Spinal cord (tissue), 10 donors: ENCODE data around the gene ADAP2. TPM values are rescaled to one million over a fixed set of nuclear protein-coding genes. Genes with fewer than 3 reads are reported as not detected.
A peak's percentile ranks its signal among the peaks of the same experiment; 100 is the strongest.
"Not testable (repeated sequence)": the region's sequence is repeated elsewhere in the genome, so short reads cannot be mapped to it uniquely, and the experiment has no call there.

ENCODE experiments used
- DNase-seq, 6 donors: peaks; one replicate each; pipeline versions ENCODE4 v3.0.0 to v3.0.0-alpha.2; 2013 to 2015; ENCODE audit warnings: low spot score in 6 of 6, low read depth in 4 of 6
- H3K27ac ChIP-seq: one replicate; pipeline ENCODE4 v1.5.1; 2013; ENCODE audit warnings: low read depth, low read length, control low read depth
- H3K27me3 ChIP-seq: one replicate; pipeline ENCODE4 v1.6.1; 2013; ENCODE audit warnings: low read length; ENCODE audit not compliant: control insufficient read depth, insufficient read depth
- H3K36me3 ChIP-seq: one replicate; pipeline ENCODE4 v1.6.1; 2013; ENCODE audit warnings: low read length; ENCODE audit not compliant: control insufficient read depth, insufficient read depth
- H3K4me1 ChIP-seq: one replicate; pipeline ENCODE4 v1.6.1; 2013; ENCODE audit warnings: low read length; ENCODE audit not compliant: control insufficient read depth, insufficient read depth
- H3K4me3 ChIP-seq: one replicate; pipeline ENCODE4 v1.5.1; 2013; ENCODE audit warnings: low read depth, low read length, control low read depth
- H3K9me3 ChIP-seq: one replicate; pipeline ENCODE4 v1.6.1; 2013; ENCODE audit warnings: low read length; ENCODE audit not compliant: control insufficient read depth, insufficient read depth
- WGBS: methylation state at CpG from one replicate; pipeline ENCODE4 v1.1.5; 2013; ENCODE audit warnings: missing lambda C conversion rate; ENCODE audit not compliant: insufficient coverage; 5-methylcytosine and 5-hydroxymethylcytosine counted together
- polyA plus RNA-seq, 2 donors: library from polyadenylated mRNA; unstranded; fragments of 120-200 nt; gene quantifications; one replicate each; pipeline ENCODE4 v1.2.1, GENCODE V29; 2013; ENCODE audit not compliant: insufficient read length in 2 of 2
- total RNA-seq, 2 donors: library from RNA; depleted of rRNA in 1 of 2; stranded (reverse); fragments of 120-200 nt in 1 of 2; fragments of >200 nt in 1 of 2; gene quantifications; one replicate each; pipeline versions ENCODE4 v1.2.3 to v1.2.4, GENCODE V29; 2013 to 2014
- donor health status: healthy.

ADAP2 gene
- total and polyA plus RNA-seq, 4 donors: 8.2 to 15.8 (median 10.2) TPM

GRCh38 chr17:30929081-30929633 is 7.4 kb downstream of the ADAP2 start:
- no peak for DNase-seq
- WGBS: 41% methylated on average over 8 of the region's 8 CpGs
- H3K9me3 ChIP-seq: no peaks in the 10 kb centered on the region
- H3K4me1 ChIP-seq: no peaks in the 10 kb centered on the region
- no peak overlapping the region for H3K4me3 ChIP-seq
- no peaks in the 10 kb centered on the region for H3K36me3 ChIP-seq
- H3K27ac ChIP-seq: no peak overlapping the region
- H3K27me3 ChIP-seq: peaks cover 7% of the 10 kb centered on the region

- DNase-seq, H3K4me3 ChIP-seq, H3K27ac ChIP-seq, H3K9me3 ChIP-seq, H3K4me1 ChIP-seq, H3K36me3 ChIP-seq, H3K27me3 ChIP-seq: not testable (repeated sequence)
- WGBS: 95% methylated on average over 2 of the region's 3 CpGs
These were observed 8.1 kb downstream of the ADAP2 start for GRCh38 chr17:30929861-30930260.

GRCh38 chr17:30930495-30930894 is 8.8 kb downstream of the ADAP2 start:
- 86% methylated on average over 1 of the region's 3 CpGs for WGBS
- Histone ChIP-seq H3K4me3 (no peak overlapping the region), H3K9me3 (no peaks in the 10 kb centered on the region), H3K27me3 (peaks cover 4% of the 10 kb centered on the region), H3K4me1 (no peaks in the 10 kb centered on the region), H3K36me3 (no peaks in the 10 kb centered on the region), H3K27ac (no peak overlapping the region)
- DNase-seq: no peak

- H3K9me3 ChIP-seq, H3K36me3 ChIP-seq, H3K4me1 ChIP-seq, H3K4me3 ChIP-seq, H3K27me3 ChIP-seq, DNase-seq, H3K27ac ChIP-seq: not testable (repeated sequence)
- WGBS: 89% methylated on average over 7 of the region's 8 CpGs
These were observed 9.8 kb downstream of the ADAP2 start for GRCh38 chr17:30931582-30931981.

GRCh38 chr17:30933966-30934365 is 12.2 kb downstream of the ADAP2 start:
- no peak overlapping the region for H3K27ac ChIP-seq
- H3K9me3 ChIP-seq: no peaks in the 10 kb centered on the region
- H3K4me1 ChIP-seq: no peaks in the 10 kb centered on the region
- H3K4me3 ChIP-seq: no peak overlapping the region
- H3K27me3 ChIP-seq: peaks cover 2% of the 10 kb centered on the region
- WGBS: 95% methylated on average over 5 of the region's 5 CpGs
- H3K36me3 ChIP-seq: no peaks in the 10 kb centered on the region
- no peak for DNase-seq

GRCh38 chr17:30939051-30939689 is 17.4 kb downstream of the ADAP2 start:
- no peaks in the 10 kb centered on the region for H3K27me3 ChIP-seq
- DNase-seq: no peak
- no peaks in the 10 kb centered on the region for H3K4me1 ChIP-seq
- no peaks in the 10 kb centered on the region for H3K9me3 ChIP-seq
- no peak overlapping the region for H3K4me3 ChIP-seq
- H3K36me3 ChIP-seq: no peaks in the 10 kb centered on the region
- WGBS: 96% methylated on average over 5 of the region's 13 CpGs
- H3K27ac ChIP-seq: no peak overlapping the region

GRCh38 chr17:30942308-30943079 is 20.7 kb downstream of the ADAP2 start:
- no peak for DNase-seq
- Histone ChIP-seq H3K27ac (no peak overlapping the region), H3K27me3 (no peaks in the 10 kb centered on the region), H3K9me3 (no peaks in the 10 kb centered on the region), H3K4me3 (no peak overlapping the region), H3K4me1 (no peaks in the 10 kb centered on the region), H3K36me3 (no peaks in the 10 kb centered on the region)
- no CpG with 5 or more reads among the region's 4 CpGs for WGBS

GRCh38 chr17:30947796-30948195 is 26.1 kb downstream of the ADAP2 start:
- H3K4me3 ChIP-seq: no peak overlapping the region
- no peaks in the 10 kb centered on the region for H3K4me1 ChIP-seq
- 100% methylated on average over 2 of the region's 5 CpGs for WGBS
- DNase-seq: no peak
- no peaks in the 10 kb centered on the region for H3K9me3 ChIP-seq
- H3K36me3 ChIP-seq: no peaks in the 10 kb centered on the region
- no peaks in the 10 kb centered on the region for H3K27me3 ChIP-seq
- no peak overlapping the region for H3K27ac ChIP-seq

GRCh38 chr17:30950189-30950588 is 28.4 kb downstream of the ADAP2 start:
- H3K27ac ChIP-seq: peak overlapping the region; percentile 25
- H3K27me3 ChIP-seq: no peaks in the 10 kb centered on the region
- WGBS: 97% methylated on average over 3 of the region's 5 CpGs

More at GRCh38 chr17:30950189-30950588, 28.4 kb downstream of the ADAP2 start:
- no peaks in the 10 kb centered on the region for H3K36me3 ChIP-seq
- no peak overlapping the region for H3K4me3 ChIP-seq
- no peaks in the 10 kb centered on the region for H3K9me3 ChIP-seq
- DNase-seq: no peak
- no peaks in the 10 kb centered on the region for H3K4me1 ChIP-seq
